GM23248 (cell line): ENCODE measurements around the gene LOC128125822.

Experiments
- DNase-seq: peaks from one replicate; pipeline ENCODE4 v3.0.0-alpha.2; 2015
- H2AFZ ChIP-seq: fragments of 200-600 bp; sonication (generic); 2 replicates; pipeline ENCODE4 v1.6.1; 2016; ENCODE audit warnings: antibody characterized with exemption
- H3F3A ChIP-seq: fragments of 200-600 bp; sonication (generic); 2 replicates; pipeline ENCODE4 v1.6.1; 2016; ENCODE audit warnings: mild to moderate bottlenecking, antibody characterized with exemption, mixed run types; ENCODE audit not compliant: insufficient read depth
- H3K27ac ChIP-seq: fragments of 200-600 bp; sonication (generic); 2 replicates; pipeline ENCODE4 v1.5.1; 2016; ENCODE audit warnings: mild to moderate bottlenecking
- H3K27me3 ChIP-seq: fragments of 200-600 bp; sonication (generic); replicated peaks from 2 replicates; pipeline ENCODE4 v1.6.1; 2016; ENCODE audit warnings: mild to moderate bottlenecking; ENCODE audit not compliant: insufficient read depth
- H3K36me3 ChIP-seq: fragments of 200-600 bp; sonication (generic); 2 replicates; pipeline ENCODE4 v1.6.1; 2016; ENCODE audit warnings: low read depth, mild to moderate bottlenecking
- H3K4me1 ChIP-seq: fragments of 200-600 bp; sonication (generic); 2 replicates; pipeline ENCODE4 v1.6.1; 2016; ENCODE audit warnings: mild to moderate bottlenecking; ENCODE audit not compliant: insufficient read depth
- H3K4me2 ChIP-seq: fragments of 200-600 bp; sonication (generic); one replicate; pipeline ENCODE4 v1.6.1; 2016; ENCODE audit warnings: mild to moderate bottlenecking; ENCODE audit not compliant: unreplicated experiment
- H3K4me3 ChIP-seq: fragments of 200-600 bp; sonication (generic); 2 replicates; pipeline ENCODE4 v1.5.1; 2016; ENCODE audit warnings: mild to moderate bottlenecking
- H3K79me2 ChIP-seq: fragments of 200-600 bp; sonication (generic); 2 replicates; pipeline ENCODE4 v1.6.1; 2016; ENCODE audit warnings: mild to moderate bottlenecking; ENCODE audit not compliant: insufficient read depth
- H3K9ac ChIP-seq: fragments of 200-600 bp; sonication (generic); 2 replicates; pipeline ENCODE4 v1.6.1; 2016; ENCODE audit warnings: mild to moderate bottlenecking
- H3K9me2 ChIP-seq: fragments of 200-600 bp; sonication (generic); 2 replicates; pipeline ENCODE4 v1.6.1; 2016; ENCODE audit warnings: mixed run types, mild to moderate bottlenecking, moderate library complexity; ENCODE audit not compliant: insufficient read depth
- H3K9me3 ChIP-seq: fragments of 200-600 bp; sonication (generic); one replicate; pipeline ENCODE4 v1.6.1; 2017; ENCODE audit warnings: low read depth
- H4K20me1 ChIP-seq: fragments of 200-600 bp; sonication (generic); 2 replicates; pipeline ENCODE4 v1.6.0; 2016; ENCODE audit not compliant: insufficient read depth
- EZH2 ChIP-seq: fragments of 200-600 bp; sonication (generic); IDR thresholded peaks from 2 replicates; pipeline ENCODE4 v1.6.1; 2018; ENCODE audit warnings: antibody characterized with exemption, mild to moderate bottlenecking; ENCODE audit not compliant: insufficient read depth, poor library complexity, severe bottlenecking
- EZH2phosphoT487 ChIP-seq: fragments of 200-600 bp; sonication (generic); IDR thresholded peaks from 2 replicates; pipeline ENCODE4 v1.6.1; 2018; ENCODE audit warnings: antibody characterized with exemption, moderate library complexity, mild to moderate bottlenecking, low read depth; ENCODE audit not compliant: insufficient read depth
- WGBS, 2 experiments: methylation state at CpG; one replicate each; pipeline ENCODE4 v1.1.6; 2015 to 2017; ENCODE audit warnings: low lambda C conversion rate in 2 of 2, low coverage in 1 of 2; ENCODE audit errors: missing lambda C conversion rate in 2 of 2; 5-methylcytosine and 5-hydroxymethylcytosine counted together
- in situ Hi-C: fragments of 300-500 bp; cut with MboI; formaldehyde crosslinking; loops from 2 replicates; pipeline ENCODE4 v1.15.0; 2020

The LOC128125822 gene

GRCh38 chr6:63530991-63531390 lies 41.3 kb upstream of the LOC128125822 start:
- peaks cover 22% of the 10 kb centered on the region for H3K4me1 ChIP-seq
- H3K9ac ChIP-seq, result no peak overlapping the region
- H3F3A ChIP-seq, result peaks cover 14% of the 10 kb centered on the region; the same call in 1 of the 2 replicates
- H3K27me3 ChIP-seq, result no peaks in the 10 kb centered on the region
- no peak for DNase-seq
- no peaks in the 10 kb centered on the region for H3K36me3 ChIP-seq
- WGBS, 2 experiments, result 86 to 90% methylated on average over 1 of the region's 1 CpG
- no peak overlapping the region for H3K27ac ChIP-seq
- no peaks in the 10 kb centered on the region for H3K9me2 ChIP-seq
- no peak for TF ChIP-seq EZH2
- TF ChIP-seq EZH2phosphoT487, result no peak
- H3K9me3 ChIP-seq, result no peaks in the 10 kb centered on the region
- no peak overlapping the region for H3K4me3 ChIP-seq
- in situ Hi-C loops, result no loop called here
- no peak overlapping the region for H2AFZ ChIP-seq
- H3K4me2 ChIP-seq, result no peak overlapping the region
- H4K20me1 ChIP-seq, result no peaks in the 10 kb centered on the region
- no peaks in the 10 kb centered on the region for H3K79me2 ChIP-seq

- Histone ChIP-seq H3K9me3 (no peaks in the 10 kb centered on the region), H3K9me2 (no peaks in the 10 kb centered on the region), H3K9ac (no peak overlapping the region), H3K4me3 (no peak overlapping the region), H3K79me2 (no peaks in the 10 kb centered on the region), H3K27ac (no peak overlapping the region), H3K27me3 (no peaks in the 10 kb centered on the region), H3K4me2 (no peak overlapping the region), H4K20me1 (no peaks in the 10 kb centered on the region), H3F3A (peaks cover 6% of the 10 kb centered on the region; the same call in 1 of the 2 replicates), H2AFZ (no peak overlapping the region), H3K4me1 (peaks cover 14% of the 10 kb centered on the region), H3K36me3 (no peaks in the 10 kb centered on the region)
- DNase-seq, result no peak
- 61 to 64% methylated on average over 3 of the region's 3 CpGs for WGBS, 2 experiments
- TF ChIP-seq EZH2phosphoT487, result no peak
- no peak for TF ChIP-seq EZH2
- in situ Hi-C loops, result no loop called here
Measured at GRCh38 chr6:63533026-63533425, 39.3 kb upstream of the LOC128125822 start.

GRCh38 chr6:63533952-63534351 lies 38.3 kb upstream of the LOC128125822 start:
- Histone ChIP-seq H3K9me3 (no peaks in the 10 kb centered on the region), H3K36me3 (no peaks in the 10 kb centered on the region), H2AFZ (no peak overlapping the region), H3K9ac (no peak overlapping the region), H3K27ac (no peak overlapping the region), H3K79me2 (no peaks in the 10 kb centered on the region), H3K27me3 (no peaks in the 10 kb centered on the region), H3K4me2 (no peak overlapping the region), H3K4me1 (peaks cover 7% of the 10 kb centered on the region), H3K9me2 (no peaks in the 10 kb centered on the region), H3F3A (no peaks in the 10 kb centered on the region), H4K20me1 (no peaks in the 10 kb centered on the region), H3K4me3 (no peak overlapping the region)
- 74 to 80% methylated on average over 4 of the region's 4 CpGs for WGBS, 2 experiments
- in situ Hi-C loops, result no loop called here
- no peak for DNase-seq
- TF ChIP-seq EZH2 (no peak), EZH2phosphoT487 (no peak)

GRCh38 chr6:63537201-63537958 lies 34.9 kb upstream of the LOC128125822 start:
- H3F3A ChIP-seq, result no peaks in the 10 kb centered on the region
- H2AFZ ChIP-seq, result no peak overlapping the region
- peak; percentile 26 for DNase-seq
- no peak overlapping the region for H3K9ac ChIP-seq
- in situ Hi-C loops, result no loop called here
- no peak overlapping the region for H3K4me2 ChIP-seq
- H3K27ac ChIP-seq, result no peak overlapping the region
- H3K4me1 ChIP-seq, result no peaks in the 10 kb centered on the region
- no peaks in the 10 kb centered on the region for H3K36me3 ChIP-seq
- H4K20me1 ChIP-seq, result no peaks in the 10 kb centered on the region
- no peaks in the 10 kb centered on the region for H3K27me3 ChIP-seq
- H3K4me3 ChIP-seq, result no peak overlapping the region
- no peaks in the 10 kb centered on the region for H3K9me2 ChIP-seq
- TF ChIP-seq EZH2 (no peak), EZH2phosphoT487 (no peak)
- no peaks in the 10 kb centered on the region for H3K79me2 ChIP-seq
- H3K9me3 ChIP-seq, result no peaks in the 10 kb centered on the region
- WGBS, 2 experiments, result 47 to 53% methylated on average over 9 of the region's 9 CpGs

- H3F3A ChIP-seq, result no peaks in the 10 kb centered on the region
- no peak overlapping the region for H3K4me2 ChIP-seq
- H3K79me2 ChIP-seq, result no peaks in the 10 kb centered on the region
- DNase-seq, result no peak
- H2AFZ ChIP-seq, result no peak overlapping the region
- H3K4me1 ChIP-seq, result no peaks in the 10 kb centered on the region
- H3K4me3 ChIP-seq, result no peak overlapping the region
- no peaks in the 10 kb centered on the region for H3K9me3 ChIP-seq
- in situ Hi-C loops, result no loop called here
- H3K27me3 ChIP-seq, result no peaks in the 10 kb centered on the region
- TF ChIP-seq EZH2 (no peak), EZH2phosphoT487 (no peak)
- no peak overlapping the region for H3K27ac ChIP-seq
- H3K36me3 ChIP-seq, result no peaks in the 10 kb centered on the region
- no peak overlapping the region for H3K9ac ChIP-seq
- no peaks in the 10 kb centered on the region for H4K20me1 ChIP-seq
- H3K9me2 ChIP-seq, result no peaks in the 10 kb centered on the region
Measured at GRCh38 chr6:63537959-63538300, 34.4 kb upstream of the LOC128125822 start.
